ENCODE results near the gene RAB3IL1.

RAB3IL1 gene

DNA sequence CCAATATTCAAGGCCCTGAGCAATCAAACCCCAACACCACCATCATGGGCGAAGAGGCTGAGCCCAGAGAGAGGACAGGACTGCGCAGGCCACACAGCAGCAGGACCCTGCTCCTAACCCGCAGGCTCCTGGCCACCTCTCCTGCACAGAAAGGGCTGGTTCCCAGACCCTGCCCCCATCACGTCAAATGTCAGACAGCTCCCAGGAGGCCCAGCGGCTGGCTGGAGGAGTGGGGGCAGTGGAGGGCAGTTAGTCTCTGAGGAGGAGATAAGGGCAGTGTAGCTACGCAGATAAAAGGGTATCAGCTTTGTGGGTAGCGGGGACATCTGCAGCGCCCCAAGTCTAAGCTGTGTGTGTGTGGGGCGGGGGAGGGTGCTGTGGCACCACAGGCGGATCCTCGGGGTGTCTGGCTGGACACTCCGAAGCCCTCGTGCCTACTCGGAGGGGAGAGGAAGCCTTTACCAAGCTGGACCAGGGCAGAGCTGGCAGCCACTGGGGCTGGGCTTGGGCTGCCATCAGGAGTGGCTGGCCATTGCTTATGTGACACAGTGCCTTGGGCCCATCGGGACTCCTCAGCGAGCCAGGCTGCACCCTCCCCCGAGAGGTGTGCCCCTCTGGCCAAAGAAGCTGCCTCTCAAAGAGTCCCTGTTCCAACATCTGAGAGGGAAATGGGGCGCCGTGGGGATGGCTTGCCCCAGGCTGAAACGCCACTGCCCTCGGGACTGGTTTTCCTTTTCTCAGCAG lies 47.5 kb downstream of the RAB3IL1 start:
- Histone ChIP-seq H3K27me3 (ENCODE audit: control insufficient read depth in 2 of 2, insufficient read depth in 2 of 2, low read length in 2 of 2) (peaks cover 3 to 4% of the 10 kb centered on the region in 2 donors), H3K27ac (ENCODE audit: low read depth in 2 of 2, low read length in 2 of 2) (no peak overlapping the region), H3K4me1 (ENCODE audit: control insufficient read depth in 2 of 2, insufficient read depth in 2 of 2, low read length in 2 of 2) (peaks cover 2 to 5% of the 10 kb centered on the region in 2 donors), H3K36me3 (ENCODE audit: control insufficient read depth in 2 of 2, insufficient read depth in 2 of 2, low read length in 2 of 2) (no peaks in the 10 kb centered on the region), H3K4me3 (ENCODE audit: low read length in 2 of 2) (no peak overlapping the region), H3K9me3 (ENCODE audit: control insufficient read depth in 2 of 2, low read length in 2 of 2) (no peaks in the 10 kb centered on the region), H3K9ac (ENCODE audit: low read depth in 1 of 2, low read length in 2 of 2) (no peak overlapping the region)

DNA sequence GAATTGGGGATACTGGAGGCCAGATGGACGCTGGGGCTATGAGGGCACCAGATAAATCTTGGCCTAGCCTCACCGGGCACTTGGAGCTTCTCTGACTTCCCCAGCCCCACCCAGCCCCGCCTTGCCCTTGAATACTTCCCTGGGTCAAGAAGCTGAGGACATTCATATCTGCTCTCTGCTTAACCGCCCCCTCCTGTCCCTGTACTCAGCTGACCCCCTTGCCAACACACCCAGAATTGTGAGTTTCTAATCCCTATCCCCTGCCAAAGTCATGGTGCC lies 48.0 kb downstream of the RAB3IL1 start:
- Histone ChIP-seq H3K27ac (ENCODE audit: low read depth in 2 of 2, low read length in 2 of 2) (no peak overlapping the region), H3K27me3 (ENCODE audit: control insufficient read depth in 2 of 2, insufficient read depth in 2 of 2, low read length in 2 of 2) (peaks cover 3 to 4% of the 10 kb centered on the region in 2 donors), H3K9me3 (ENCODE audit: control insufficient read depth in 2 of 2, low read length in 2 of 2) (no peaks in the 10 kb centered on the region), H3K36me3 (ENCODE audit: control insufficient read depth in 2 of 2, insufficient read depth in 2 of 2, low read length in 2 of 2) (no peaks in the 10 kb centered on the region), H3K9ac (ENCODE audit: low read depth in 1 of 2, low read length in 2 of 2) (no peak overlapping the region), H3K4me1 (ENCODE audit: control insufficient read depth in 2 of 2, insufficient read depth in 2 of 2, low read length in 2 of 2) (peaks cover 2 to 5% of the 10 kb centered on the region in 2 donors), H3K4me3 (ENCODE audit: low read length in 2 of 2) (no peak overlapping the region)

DNA sequence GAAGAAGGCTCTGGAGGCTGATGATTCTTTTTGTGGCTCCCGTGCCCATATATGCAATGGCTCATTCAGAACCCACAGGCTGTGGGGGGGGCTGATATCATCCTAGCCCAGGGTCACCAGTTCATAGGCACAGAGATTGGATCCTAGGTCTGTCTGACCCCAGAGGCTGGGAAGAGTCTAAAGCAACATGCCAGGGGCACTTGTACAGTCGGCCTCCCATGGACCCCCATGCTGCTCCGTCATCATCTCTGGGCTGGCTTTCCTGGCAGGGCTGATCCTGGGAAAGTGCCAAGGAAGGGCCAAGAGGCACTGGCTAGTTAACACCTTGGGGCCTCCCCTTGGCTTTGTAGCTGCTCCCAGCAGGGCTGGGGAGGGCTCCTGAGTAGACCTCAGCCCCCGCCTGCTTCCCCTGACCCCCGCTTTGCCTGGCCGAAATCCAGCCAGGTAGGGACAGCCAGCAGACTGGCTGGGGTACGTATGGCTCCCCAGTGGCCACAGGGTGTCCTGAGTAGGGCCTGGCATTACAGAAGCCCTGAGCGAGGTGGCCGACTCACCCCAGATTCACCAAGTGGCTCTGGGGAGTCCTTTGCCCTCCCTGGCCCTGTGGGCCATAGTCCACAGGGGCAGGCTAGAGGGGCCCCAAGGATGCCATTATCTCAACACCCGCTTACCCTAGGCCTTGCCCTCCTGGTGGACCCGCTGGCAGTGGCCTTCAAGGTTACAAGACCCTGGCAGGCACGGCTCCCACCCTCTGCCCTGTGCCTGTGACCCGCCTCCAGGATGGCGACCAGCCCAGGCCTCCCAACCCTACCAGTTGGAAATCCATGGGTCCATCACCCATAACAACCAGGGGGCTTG lies 48.6 kb downstream of the RAB3IL1 start:
- no peak overlapping the region for H3K9ac ChIP-seq (ENCODE audit: low read depth in 1 of 2, low read length in 2 of 2)
- no peaks in the 10 kb centered on the region for H3K36me3 ChIP-seq (ENCODE audit: control insufficient read depth in 2 of 2, insufficient read depth in 2 of 2, low read length in 2 of 2)
- H3K9me3 ChIP-seq (ENCODE audit: control insufficient read depth in 2 of 2, low read length in 2 of 2): no peaks in the 10 kb centered on the region
- H3K4me3 ChIP-seq (ENCODE audit: low read length in 2 of 2): no peak overlapping the region
- H3K27ac ChIP-seq (ENCODE audit: low read depth in 2 of 2, low read length in 2 of 2): no peak overlapping the region
- peaks cover 2 to 5% of the 10 kb centered on the region in 2 donors for H3K4me1 ChIP-seq (ENCODE audit: control insufficient read depth in 2 of 2, insufficient read depth in 2 of 2, low read length in 2 of 2)
- H3K27me3 ChIP-seq (ENCODE audit: control insufficient read depth in 2 of 2, insufficient read depth in 2 of 2, low read length in 2 of 2): peaks cover 3 to 4% of the 10 kb centered on the region in 2 donors

DNA sequence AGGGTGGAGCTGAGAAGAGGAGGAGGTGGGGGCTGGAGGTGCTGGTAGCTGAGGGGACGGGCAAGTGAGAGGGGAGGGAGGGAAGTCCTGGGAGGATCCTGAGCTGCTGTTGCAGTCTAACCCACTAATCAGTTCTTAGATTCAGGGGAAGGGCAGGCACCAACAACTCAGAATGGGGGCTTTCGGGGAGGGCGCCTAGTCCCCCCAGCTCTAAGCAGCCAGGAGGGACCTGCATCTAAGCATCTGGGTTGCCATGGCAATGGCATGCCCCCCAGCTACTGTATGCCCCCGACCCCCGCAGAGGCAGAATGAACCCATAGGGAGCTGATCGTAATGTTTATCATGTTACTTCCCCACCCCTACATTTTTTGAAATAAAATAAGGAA lies 50.4 kb downstream of the RAB3IL1 start:
- H3K9ac ChIP-seq (ENCODE audit: low read depth in 1 of 2, low read length in 2 of 2): no peak overlapping the region
- no peak overlapping the region for H3K4me3 ChIP-seq (ENCODE audit: low read length in 2 of 2)
- H3K27ac ChIP-seq (ENCODE audit: low read depth in 2 of 2, low read length in 2 of 2): no peak overlapping the region
- H3K36me3 ChIP-seq (ENCODE audit: control insufficient read depth in 2 of 2, insufficient read depth in 2 of 2, low read length in 2 of 2): no peaks in the 10 kb centered on the region
- H3K4me1 ChIP-seq (ENCODE audit: control insufficient read depth in 2 of 2, insufficient read depth in 2 of 2, low read length in 2 of 2): peaks cover 2 to 5% of the 10 kb centered on the region in 2 donors
- no peaks in the 10 kb centered on the region for H3K9me3 ChIP-seq (ENCODE audit: control insufficient read depth in 2 of 2, low read length in 2 of 2)
- H3K27me3 ChIP-seq (ENCODE audit: control insufficient read depth in 2 of 2, insufficient read depth in 2 of 2, low read length in 2 of 2): peaks cover 3 to 4% of the 10 kb centered on the region in 2 donors

DNA sequence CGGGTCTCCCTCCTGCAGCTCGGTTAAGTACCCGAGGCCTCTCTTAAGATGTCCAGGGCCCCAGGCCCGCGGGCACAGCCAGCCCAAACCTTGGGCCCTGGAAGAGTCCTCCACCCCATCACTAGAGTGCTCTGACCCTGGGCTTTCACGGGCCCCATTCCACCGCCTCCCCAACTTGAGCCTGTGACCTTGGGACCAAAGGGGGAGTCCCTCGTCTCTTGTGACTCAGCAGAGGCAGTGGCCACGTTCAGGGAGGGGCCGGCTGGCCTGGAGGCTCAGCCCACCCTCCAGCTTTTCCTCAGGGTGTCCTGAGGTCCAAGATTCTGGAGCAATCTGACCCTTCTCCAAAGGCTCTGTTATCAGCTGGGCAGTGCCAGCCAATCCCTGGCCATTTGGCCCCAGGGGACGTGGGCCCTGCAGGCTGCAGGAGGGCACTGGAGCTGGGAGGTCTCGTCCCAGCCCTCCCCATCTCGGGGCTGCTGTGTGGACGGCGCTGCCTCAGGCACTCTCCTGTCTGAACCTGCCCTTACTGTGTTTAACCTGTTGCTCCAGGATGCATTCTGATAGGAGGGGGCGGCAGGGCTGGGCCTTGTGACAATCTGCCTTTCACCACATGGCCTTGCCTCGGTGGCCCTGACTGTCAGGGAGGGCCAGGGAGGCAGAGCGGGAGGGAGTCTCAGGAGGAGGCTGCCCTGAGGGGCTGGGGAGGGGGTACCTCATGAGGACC lies 51.0 kb downstream of the RAB3IL1 start:
- H3K4me3 ChIP-seq (ENCODE audit: low read length in 2 of 2): no peak overlapping the region
- peaks cover 1 to 2% of the 10 kb centered on the region in 2 donors for H3K27me3 ChIP-seq (ENCODE audit: control insufficient read depth in 2 of 2, insufficient read depth in 2 of 2, low read length in 2 of 2)
- H3K9ac ChIP-seq (ENCODE audit: low read depth in 1 of 2, low read length in 2 of 2): no peak overlapping the region
- H3K4me1 ChIP-seq (ENCODE audit: control insufficient read depth in 2 of 2, insufficient read depth in 2 of 2, low read length in 2 of 2): peaks cover 1 to 5% of the 10 kb centered on the region in 2 donors
- H3K27ac ChIP-seq (ENCODE audit: low read depth in 2 of 2, low read length in 2 of 2): no peak overlapping the region
- no peaks in the 10 kb centered on the region for H3K9me3 ChIP-seq (ENCODE audit: control insufficient read depth in 2 of 2, low read length in 2 of 2)
- no peaks in the 10 kb centered on the region for H3K36me3 ChIP-seq (ENCODE audit: control insufficient read depth in 2 of 2, insufficient read depth in 2 of 2, low read length in 2 of 2)

DNA sequence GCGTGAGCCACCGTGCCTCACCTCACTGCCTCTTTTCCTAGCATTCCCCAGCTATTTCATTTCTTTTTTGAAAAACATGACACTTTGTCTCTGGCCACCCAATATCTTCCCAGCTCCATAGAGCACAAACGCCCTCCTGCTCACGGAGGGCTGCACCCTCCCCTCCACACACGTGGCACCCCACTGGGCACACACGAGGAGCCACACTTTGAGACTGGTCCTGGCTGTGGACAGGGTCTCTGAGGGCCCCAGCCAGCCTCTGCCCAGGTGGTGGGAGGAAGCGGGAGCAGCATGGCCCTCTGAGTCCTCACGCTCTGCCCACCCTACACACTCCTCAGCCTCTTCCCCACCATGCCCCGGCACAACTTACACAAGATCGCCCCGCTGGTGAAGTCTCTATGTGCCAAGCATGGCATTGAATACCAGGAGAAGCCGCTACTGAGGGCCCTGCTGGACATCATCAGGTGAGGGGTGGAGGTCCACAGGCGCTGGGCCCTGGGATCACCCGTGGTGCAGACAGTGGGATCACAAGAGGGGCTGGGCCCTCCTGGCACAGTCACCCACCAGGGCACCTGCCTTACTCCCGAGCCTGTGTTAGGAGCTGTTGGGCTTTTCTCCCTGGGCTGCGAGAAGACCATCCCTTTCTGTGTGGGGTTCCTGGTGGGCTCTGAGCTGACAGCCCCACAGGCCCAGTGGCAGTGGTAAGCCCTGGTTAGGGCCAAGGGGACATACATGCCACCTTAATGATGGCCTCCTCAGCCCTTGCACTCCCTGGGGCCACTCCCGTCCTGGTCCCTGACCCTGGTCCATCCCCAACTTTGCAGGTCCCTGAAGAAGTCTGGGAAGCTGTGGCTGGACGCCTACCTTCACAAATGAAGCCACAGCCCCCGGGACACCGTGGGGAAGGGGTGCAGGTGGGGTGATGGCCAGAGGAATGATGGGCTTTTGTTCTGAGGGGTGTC lies 52.3 kb downstream of the RAB3IL1 start:
- Histone ChIP-seq H3K27ac (ENCODE audit: low read depth in 2 of 2, low read length in 2 of 2) (no peak overlapping the region), H3K4me3 (ENCODE audit: low read length in 2 of 2) (no peak overlapping the region), H3K9ac (ENCODE audit: low read depth in 1 of 2, low read length in 2 of 2) (no peak overlapping the region), H3K4me1 (ENCODE audit: control insufficient read depth in 2 of 2, insufficient read depth in 2 of 2, low read length in 2 of 2) (no peaks in the 10 kb centered on the region), H3K36me3 (ENCODE audit: control insufficient read depth in 2 of 2, insufficient read depth in 2 of 2, low read length in 2 of 2) (no peaks in the 10 kb centered on the region), H3K9me3 (ENCODE audit: control insufficient read depth in 2 of 2, low read length in 2 of 2) (no peaks in the 10 kb centered on the region), H3K27me3 (ENCODE audit: control insufficient read depth in 2 of 2, insufficient read depth in 2 of 2, low read length in 2 of 2) (no peaks in the 10 kb centered on the region)

DNA sequence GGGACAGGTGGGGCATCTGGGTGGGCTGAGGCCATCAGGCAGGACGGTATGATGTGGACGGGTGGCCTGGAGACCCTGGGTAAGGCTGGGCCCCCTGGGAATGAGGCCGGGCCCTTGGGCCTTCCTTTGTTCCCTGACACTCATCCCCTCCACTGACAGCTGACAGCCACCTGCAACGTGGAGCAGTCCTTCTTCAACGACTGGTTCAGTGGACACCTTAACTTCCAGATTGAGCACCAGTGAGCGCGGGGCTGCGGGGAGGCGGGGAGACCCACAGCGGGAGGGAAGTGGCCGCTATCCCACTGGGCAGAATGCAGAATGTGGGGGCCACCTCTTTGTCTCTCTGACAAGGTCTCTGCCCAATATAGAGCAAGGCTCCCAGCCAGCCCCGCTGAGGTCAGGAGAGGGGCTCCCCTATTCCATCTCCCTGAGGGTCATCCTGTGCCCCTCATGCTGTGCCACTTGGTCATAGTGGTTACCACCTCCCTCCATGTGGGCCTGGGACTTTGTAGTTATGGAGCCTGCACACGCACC lies 53.8 kb downstream of the RAB3IL1 start:
- no peaks in the 10 kb centered on the region for H3K4me1 ChIP-seq (ENCODE audit: control insufficient read depth in 2 of 2, insufficient read depth in 2 of 2, low read length in 2 of 2)
- no peaks in the 10 kb centered on the region for H3K27me3 ChIP-seq (ENCODE audit: control insufficient read depth in 2 of 2, insufficient read depth in 2 of 2, low read length in 2 of 2)
- no peak overlapping the region for H3K27ac ChIP-seq (ENCODE audit: low read depth in 2 of 2, low read length in 2 of 2)
- no peaks in the 10 kb centered on the region for H3K36me3 ChIP-seq (ENCODE audit: control insufficient read depth in 2 of 2, insufficient read depth in 2 of 2, low read length in 2 of 2)
- no peak overlapping the region for H3K9ac ChIP-seq (ENCODE audit: low read depth in 1 of 2, low read length in 2 of 2)
- no peaks in the 10 kb centered on the region for H3K9me3 ChIP-seq (ENCODE audit: control insufficient read depth in 2 of 2, low read length in 2 of 2)
- H3K4me3 ChIP-seq (ENCODE audit: low read length in 2 of 2): no peak overlapping the region

DNA sequence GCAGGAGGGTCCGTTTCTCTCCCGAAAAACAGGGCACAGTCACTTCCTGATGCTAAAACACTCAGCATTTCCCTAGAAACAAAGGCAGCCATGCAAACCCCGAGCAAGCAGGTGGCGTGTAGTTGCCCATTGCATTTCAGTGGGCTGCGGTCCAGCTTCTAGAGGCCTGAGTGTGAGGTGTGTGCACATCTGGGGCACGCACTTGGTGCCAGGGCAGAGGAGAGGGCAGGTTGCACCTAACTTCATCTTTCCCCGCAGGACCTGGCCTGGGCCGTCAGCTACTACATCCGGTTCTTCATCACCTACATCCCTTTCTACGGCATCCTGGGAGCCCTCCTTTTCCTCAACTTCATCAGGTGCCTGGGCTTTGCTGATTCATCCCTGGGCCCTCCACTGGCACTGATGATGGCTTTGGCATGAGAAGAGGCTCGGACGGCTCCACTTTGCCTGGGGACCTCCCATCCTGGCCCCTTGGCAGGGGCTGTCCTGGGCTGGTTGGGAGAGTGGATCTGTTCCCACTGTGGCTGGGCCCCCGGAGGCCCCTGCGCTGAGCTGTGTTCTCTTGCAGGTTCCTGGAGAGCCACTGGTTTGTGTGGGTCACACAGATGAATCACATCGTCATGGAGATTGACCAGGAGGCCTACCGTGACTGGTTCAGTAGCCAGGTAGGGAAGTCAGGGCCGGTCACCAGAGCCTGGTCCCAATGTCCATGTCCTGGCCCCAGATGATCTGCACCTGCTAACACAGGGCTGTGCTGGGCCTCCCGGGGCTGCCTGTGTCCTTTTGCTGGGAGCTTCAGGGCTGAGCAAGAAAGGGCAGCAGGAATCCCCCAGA lies 54.4 kb downstream of the RAB3IL1 start:
- no peak overlapping the region for H3K9ac ChIP-seq (ENCODE audit: low read depth in 1 of 2, low read length in 2 of 2)
- no peaks in the 10 kb centered on the region for H3K27me3 ChIP-seq (ENCODE audit: control insufficient read depth in 2 of 2, insufficient read depth in 2 of 2, low read length in 2 of 2)
- no peak overlapping the region for H3K27ac ChIP-seq (ENCODE audit: low read depth in 2 of 2, low read length in 2 of 2)
- H3K4me1 ChIP-seq (ENCODE audit: control insufficient read depth in 2 of 2, insufficient read depth in 2 of 2, low read length in 2 of 2): no peaks in the 10 kb centered on the region
- H3K36me3 ChIP-seq (ENCODE audit: control insufficient read depth in 2 of 2, insufficient read depth in 2 of 2, low read length in 2 of 2): no peaks in the 10 kb centered on the region
- no peak overlapping the region for H3K4me3 ChIP-seq (ENCODE audit: low read length in 2 of 2)
- no peaks in the 10 kb centered on the region for H3K9me3 ChIP-seq (ENCODE audit: control insufficient read depth in 2 of 2, low read length in 2 of 2)

DNA sequence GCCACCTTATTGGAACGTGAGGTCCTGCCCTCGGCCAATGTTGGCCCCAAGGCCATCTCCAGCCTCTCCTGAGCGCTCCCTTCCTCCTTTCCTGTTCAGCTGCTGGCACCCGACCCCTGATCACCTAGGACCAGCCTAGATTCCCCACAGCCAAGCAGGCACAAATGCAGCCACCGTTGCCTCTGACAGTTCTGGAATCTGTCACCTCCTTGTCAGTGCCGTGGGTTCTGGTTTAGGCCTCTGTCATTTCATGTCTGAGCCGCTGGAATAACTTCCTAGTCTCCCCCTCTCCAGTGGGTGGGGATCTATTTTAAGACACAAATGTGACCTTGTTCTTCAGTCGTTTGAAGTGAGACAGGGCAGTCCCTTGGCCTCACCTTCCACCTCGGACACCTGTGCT lies 55.7 kb downstream of the RAB3IL1 start:
- Histone ChIP-seq H3K27ac (ENCODE audit: low read depth in 2 of 2, low read length in 2 of 2) (no peak overlapping the region), H3K9me3 (ENCODE audit: control insufficient read depth in 2 of 2, low read length in 2 of 2) (no peaks in the 10 kb centered on the region), H3K4me1 (ENCODE audit: control insufficient read depth in 2 of 2, insufficient read depth in 2 of 2, low read length in 2 of 2) (no peaks in the 10 kb centered on the region), H3K27me3 (ENCODE audit: control insufficient read depth in 2 of 2, insufficient read depth in 2 of 2, low read length in 2 of 2) (no peaks in the 10 kb centered on the region), H3K4me3 (ENCODE audit: low read length in 2 of 2) (no peak overlapping the region), H3K36me3 (ENCODE audit: control insufficient read depth in 2 of 2, insufficient read depth in 2 of 2, low read length in 2 of 2) (no peaks in the 10 kb centered on the region), H3K9ac (ENCODE audit: low read depth in 1 of 2, low read length in 2 of 2) (no peak overlapping the region)

Data from mucosa of rectum (tissue), 2 donors.